Measurements from ENCODE around the gene COL10A1.

COL10A1 gene

GRCh38 chr6:116154887-116155286 is 29.0 kb upstream of the COL10A1 start:
- no peak for TF ChIP-seq MYC (IDR thresholded peaks at IDR 0.05; ENCODE audit: low read depth, low read length)
- no peak for TF ChIP-seq POLR2A (IDR thresholded peaks at IDR 0.05; ENCODE audit: extremely low read depth, insufficient read length)
- no peak for TF ChIP-seq MAX (IDR thresholded peaks at IDR 0.05; ENCODE audit: low read depth, low read length)
- TF ChIP-seq CTCF (IDR thresholded peaks at IDR 0.05; ENCODE audit: low read depth, low read length) = no peak
- H3K4me3 ChIP-seq (ENCODE audit: low read depth, low read length) = no peak overlapping the region
- no peak for DNase-seq (ENCODE audit: low read depth)

GRCh38 chr6:116152620-116153019 is 26.7 kb upstream of the COL10A1 start:
- no peak for DNase-seq (ENCODE audit: low read depth)
- no peak overlapping the region for H3K4me3 ChIP-seq (ENCODE audit: low read depth, low read length)
- TF ChIP-seq MAX (IDR thresholded peaks at IDR 0.05; ENCODE audit: low read depth, low read length) = no peak
- TF ChIP-seq MYC (IDR thresholded peaks at IDR 0.05; ENCODE audit: low read depth, low read length) = no peak
- TF ChIP-seq POLR2A (IDR thresholded peaks at IDR 0.05; ENCODE audit: extremely low read depth, insufficient read length) = no peak
- TF ChIP-seq CTCF (IDR thresholded peaks at IDR 0.05; ENCODE audit: low read depth, low read length) = no peak

GRCh38 chr6:116145803-116146675 is 20.1 kb upstream of the COL10A1 start:
- TF ChIP-seq CTCF (IDR thresholded peaks at IDR 0.05; ENCODE audit: low read depth, low read length) = no peak
- TF ChIP-seq POLR2A (IDR thresholded peaks at IDR 0.05; ENCODE audit: extremely low read depth, insufficient read length) = no peak
- no peak for TF ChIP-seq MYC (IDR thresholded peaks at IDR 0.05; ENCODE audit: low read depth, low read length)
- no peak for TF ChIP-seq MAX (IDR thresholded peaks at IDR 0.05; ENCODE audit: low read depth, low read length)
- H3K4me3 ChIP-seq (ENCODE audit: low read depth, low read length) = no peak overlapping the region
- DNase-seq (ENCODE audit: low read depth) = no peak

- TF ChIP-seq CTCF (IDR thresholded peaks at IDR 0.05; ENCODE audit: low read depth, low read length) (no peak), POLR2A (IDR thresholded peaks at IDR 0.05; ENCODE audit: extremely low read depth, insufficient read length) (no peak), MYC (IDR thresholded peaks at IDR 0.05; ENCODE audit: low read depth, low read length) (no peak), MAX (IDR thresholded peaks at IDR 0.05; ENCODE audit: low read depth, low read length) (no peak)
- H3K4me3 ChIP-seq (ENCODE audit: low read depth, low read length) = no peak overlapping the region
- peak; percentile 21 for DNase-seq (ENCODE audit: low read depth)
These were observed 18.7 kb upstream of the COL10A1 start for GRCh38 chr6:116144605-116145004.

GRCh38 chr6:116139917-116140316 is 14.0 kb upstream of the COL10A1 start:
- no peak overlapping the region for H3K4me3 ChIP-seq (ENCODE audit: low read depth, low read length)
- no peak for DNase-seq (ENCODE audit: low read depth)
- no peak for TF ChIP-seq POLR2A (IDR thresholded peaks at IDR 0.05; ENCODE audit: extremely low read depth, insufficient read length)
- TF ChIP-seq MYC (IDR thresholded peaks at IDR 0.05; ENCODE audit: low read depth, low read length) = no peak
- TF ChIP-seq CTCF (IDR thresholded peaks at IDR 0.05; ENCODE audit: low read depth, low read length) = no peak

Data from NB4 (cell line).